BLaER1 (cell line): ENCODE data around the gene KIAA0040.
A peak's percentile ranks its signal among the peaks of the same experiment; 100 is the strongest.

Source experiments
- H3K27ac ChIP-seq: shearing (Covaris generic); formaldehyde crosslinking; 2 replicates; pipeline ENCODE4 v1.8.1; 2022
- H3K27me3 ChIP-seq: shearing (Covaris generic); formaldehyde crosslinking; 2 replicates; pipeline ENCODE4 v1.8.1; 2022
- H3K36me3 ChIP-seq: shearing (Covaris generic); formaldehyde crosslinking; 2 replicates; pipeline ENCODE4 v1.8.1; 2022
- H3K4me1 ChIP-seq: shearing (Covaris generic); formaldehyde crosslinking; 2 replicates; pipeline ENCODE4 v1.8.1; 2022
- H3K4me2 ChIP-seq: shearing (Covaris generic); formaldehyde crosslinking; 2 replicates; pipeline ENCODE4 v1.8.1; 2022
- H3K4me3 ChIP-seq: shearing (Covaris generic); formaldehyde crosslinking; 2 replicates; pipeline ENCODE4 v1.8.1; 2022
- H3K9ac ChIP-seq: shearing (Covaris generic); formaldehyde crosslinking; 2 replicates; pipeline ENCODE4 v1.8.1; 2022
- H3K9me3 ChIP-seq: shearing (Covaris generic); formaldehyde crosslinking; 2 replicates; pipeline ENCODE4 v1.8.1; 2022
- H4K20me1 ChIP-seq: shearing (Covaris generic); formaldehyde crosslinking; 2 replicates; pipeline ENCODE4 v1.8.1; 2022
- Cebpa-rat ChIP-seq: shearing (Covaris generic); IDR thresholded peaks from 2 replicates; pipeline ENCODE4 v1.8.1; 2022

Gene KIAA0040

DNA sequence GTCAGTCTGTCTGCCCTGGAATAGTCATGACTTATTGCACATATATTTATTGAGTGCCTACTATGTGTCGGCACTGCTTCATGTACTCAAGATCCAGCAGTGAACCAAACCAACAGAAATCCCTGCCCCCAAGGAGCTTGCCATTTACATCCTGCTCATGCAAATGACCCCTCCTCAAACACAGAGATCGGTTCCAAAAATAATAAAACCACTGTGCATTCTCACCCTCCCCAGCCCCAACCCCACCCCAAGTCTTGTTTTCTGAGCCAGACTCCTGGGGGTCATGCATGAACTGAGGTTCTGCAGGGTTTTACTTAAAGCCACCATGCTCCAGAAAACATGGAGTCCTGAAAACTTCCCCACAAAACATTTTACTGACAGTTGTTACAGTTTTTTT, 61.9 kb downstream of the KIAA0040 start:
- Histone ChIP-seq H3K4me2 (no peak overlapping the region), H3K4me3 (no peak overlapping the region), H4K20me1 (no peaks in the 10 kb centered on the region), H3K27me3 (no peaks in the 10 kb centered on the region), H3K9ac (no peak overlapping the region), H3K4me1 (peaks cover 15% of the 10 kb centered on the region), H3K27ac (no peak overlapping the region), H3K9me3 (no peaks in the 10 kb centered on the region), H3K36me3 (no peaks in the 10 kb centered on the region)
- no peak for TF ChIP-seq Cebpa-rat

DNA sequence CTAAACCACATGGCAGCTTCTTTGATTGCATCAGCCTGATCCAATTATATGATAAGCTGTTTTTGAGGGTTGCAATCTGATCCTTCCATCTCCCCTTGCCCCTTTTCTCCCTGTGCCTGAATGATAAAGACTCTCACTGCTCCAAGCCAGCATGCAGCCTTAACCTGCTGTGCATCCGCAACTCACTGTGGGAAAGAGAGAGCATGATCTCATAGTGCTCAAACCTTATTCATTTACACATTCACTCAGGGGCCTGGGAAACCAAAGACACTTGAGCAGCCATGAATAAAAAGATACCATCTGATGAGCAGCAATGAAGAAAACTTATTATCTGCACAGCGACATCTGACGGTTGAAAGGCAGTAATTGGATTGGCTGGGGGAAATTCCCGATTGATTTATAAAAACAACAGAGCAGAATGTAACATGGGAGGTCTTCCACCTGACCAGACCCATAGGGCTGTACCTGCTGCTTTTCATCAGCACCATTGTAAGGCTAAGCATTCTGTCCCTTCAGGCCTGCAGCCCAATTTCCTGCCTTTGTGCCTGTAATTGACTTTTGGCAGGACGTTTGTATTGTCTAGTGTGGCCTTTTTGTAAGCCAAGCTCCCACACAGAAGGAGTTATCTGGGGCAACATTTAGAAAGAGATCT, 62.5 kb downstream of the KIAA0040 start:
- Histone ChIP-seq H3K27me3 (no peaks in the 10 kb centered on the region), H3K4me1 (peaks cover 15% of the 10 kb centered on the region), H3K9ac (no peak overlapping the region), H3K9me3 (no peaks in the 10 kb centered on the region), H3K4me3 (no peak overlapping the region), H3K36me3 (no peaks in the 10 kb centered on the region), H3K27ac (peak overlapping the region; percentile 30; the same call in 1 of the 2 replicates), H3K4me2 (no peak overlapping the region), H4K20me1 (no peaks in the 10 kb centered on the region)
- TF ChIP-seq Cebpa-rat: no peak

DNA sequence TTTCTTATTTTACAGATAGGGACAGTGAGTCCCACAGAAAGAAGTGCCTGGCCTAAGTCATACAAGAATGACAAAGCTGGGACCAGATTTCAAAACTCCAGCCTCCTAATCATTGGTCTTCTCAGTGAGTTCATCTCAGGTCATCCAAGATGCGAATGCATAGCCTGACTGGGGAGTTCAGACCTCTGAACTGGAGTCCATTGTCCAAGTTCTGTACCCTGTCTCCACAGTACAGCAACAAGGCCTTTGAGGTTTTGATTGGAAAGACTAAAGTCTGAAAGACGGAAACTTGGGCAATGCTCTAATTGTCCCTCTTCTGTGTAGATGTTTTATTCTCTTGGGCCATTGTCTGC, 63.0 kb downstream of the KIAA0040 start:
- H3K9ac ChIP-seq: no peak overlapping the region
- H3K27me3 ChIP-seq: no peaks in the 10 kb centered on the region
- no peaks in the 10 kb centered on the region for H3K36me3 ChIP-seq
- H4K20me1 ChIP-seq: no peaks in the 10 kb centered on the region
- H3K4me1 ChIP-seq: peaks cover 15% of the 10 kb centered on the region
- no peak overlapping the region for H3K27ac ChIP-seq
- H3K9me3 ChIP-seq: no peaks in the 10 kb centered on the region
- no peak overlapping the region for H3K4me3 ChIP-seq
- TF ChIP-seq Cebpa-rat: no peak
- no peak overlapping the region for H3K4me2 ChIP-seq

DNA sequence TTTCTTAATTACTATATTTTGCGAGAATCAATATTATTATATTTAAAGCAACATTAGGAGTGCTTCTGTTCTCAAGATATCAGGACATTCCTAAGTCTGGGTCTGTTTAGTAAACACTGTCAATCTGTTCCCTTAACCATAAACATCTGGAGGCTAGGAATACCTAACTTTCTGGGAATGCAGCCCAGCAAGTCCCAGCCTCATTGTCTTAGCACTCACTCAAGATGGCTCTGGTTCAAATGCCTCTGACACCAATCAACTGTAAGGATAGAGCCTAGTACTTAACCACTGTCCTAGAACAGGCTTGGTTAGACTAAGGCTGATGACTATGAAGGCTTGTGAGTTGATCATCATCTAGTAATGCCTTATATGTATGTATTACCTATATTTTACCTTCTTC, 63.4 kb downstream of the KIAA0040 start:
- no peaks in the 10 kb centered on the region for H4K20me1 ChIP-seq
- H3K4me1 ChIP-seq: peaks cover 15% of the 10 kb centered on the region
- no peak overlapping the region for H3K4me3 ChIP-seq
- TF ChIP-seq Cebpa-rat: no peak
- no peaks in the 10 kb centered on the region for H3K27me3 ChIP-seq
- H3K36me3 ChIP-seq: no peaks in the 10 kb centered on the region
- no peak overlapping the region for H3K4me2 ChIP-seq
- H3K27ac ChIP-seq: no peak overlapping the region
- no peak overlapping the region for H3K9ac ChIP-seq
- H3K9me3 ChIP-seq: no peaks in the 10 kb centered on the region

DNA sequence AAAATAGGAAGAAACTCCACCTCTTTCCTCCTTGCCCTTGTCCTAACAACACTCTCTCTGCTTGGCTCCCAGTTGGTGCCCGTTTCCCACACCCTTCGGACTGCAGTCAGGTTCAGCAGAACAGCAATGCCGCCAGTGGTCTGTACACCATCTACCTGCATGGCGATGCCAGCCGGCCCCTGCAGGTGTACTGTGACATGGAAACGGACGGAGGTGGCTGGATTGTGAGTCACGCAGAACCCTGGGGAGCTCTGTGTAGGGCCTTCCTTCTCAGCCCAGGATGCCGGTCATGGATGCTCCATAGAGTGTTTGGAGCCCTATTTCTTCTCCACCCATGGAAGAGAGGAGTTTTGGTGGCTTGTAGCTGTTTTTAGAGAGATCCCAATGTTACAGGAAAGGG, 64.1 kb downstream of the KIAA0040 start:
- H3K4me3 ChIP-seq: no peak overlapping the region
- H3K4me1 ChIP-seq: peaks cover 15% of the 10 kb centered on the region
- no peak overlapping the region for H3K9ac ChIP-seq
- no peak for TF ChIP-seq Cebpa-rat
- H4K20me1 ChIP-seq: no peaks in the 10 kb centered on the region
- no peaks in the 10 kb centered on the region for H3K9me3 ChIP-seq
- H3K27ac ChIP-seq: no peak overlapping the region
- no peak overlapping the region for H3K4me2 ChIP-seq
- no peaks in the 10 kb centered on the region for H3K36me3 ChIP-seq
- no peaks in the 10 kb centered on the region for H3K27me3 ChIP-seq

DNA sequence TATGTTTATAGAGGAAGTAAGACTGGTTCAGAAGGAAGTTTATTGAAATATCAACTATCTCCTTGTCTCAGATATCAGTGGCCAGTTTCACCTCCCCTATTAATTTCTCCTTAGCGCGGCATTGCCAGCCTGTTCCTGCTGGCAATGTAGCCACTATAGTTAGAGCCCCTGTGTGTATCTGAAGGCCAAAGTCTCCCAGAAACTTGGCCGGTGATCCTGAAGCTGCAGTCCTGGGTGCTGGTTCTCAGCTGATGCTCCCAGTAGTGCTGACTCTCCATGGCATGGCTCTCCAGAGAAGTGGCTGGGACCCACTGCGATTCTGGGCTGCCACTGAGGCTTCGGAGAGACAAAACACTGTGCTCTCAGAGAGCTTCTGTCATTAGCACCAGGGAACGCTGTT, 65.0 kb downstream of the KIAA0040 start:
- Histone ChIP-seq H3K36me3 (no peaks in the 10 kb centered on the region), H3K27ac (no peak overlapping the region), H3K4me2 (no peak overlapping the region), H4K20me1 (no peaks in the 10 kb centered on the region), H3K4me3 (no peak overlapping the region), H3K9me3 (no peaks in the 10 kb centered on the region), H3K9ac (no peak overlapping the region), H3K27me3 (no peaks in the 10 kb centered on the region), H3K4me1 (peaks cover 13% of the 10 kb centered on the region)
- no peak for TF ChIP-seq Cebpa-rat

DNA sequence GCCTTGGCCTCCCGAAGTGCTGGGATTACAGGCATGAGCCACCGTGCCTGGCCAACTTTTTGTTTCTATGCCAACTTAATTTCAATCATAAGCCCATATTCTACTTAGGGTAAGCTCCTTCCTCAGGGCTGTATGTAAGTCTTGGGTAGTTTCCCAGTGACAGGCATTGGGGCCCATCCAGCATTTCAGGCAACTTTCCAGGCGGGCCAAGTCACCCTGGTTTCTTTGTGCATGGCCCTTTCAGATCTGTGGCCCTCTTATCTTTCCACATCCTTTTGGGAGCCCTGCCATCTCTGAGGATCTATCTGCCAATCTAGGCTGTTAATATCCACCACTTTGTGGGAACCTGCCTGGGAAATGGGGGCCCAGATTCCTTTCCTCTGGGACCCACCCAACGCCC, 66.2 kb downstream of the KIAA0040 start:
- no peaks in the 10 kb centered on the region for H4K20me1 ChIP-seq
- no peak for TF ChIP-seq Cebpa-rat
- H3K4me3 ChIP-seq: no peak overlapping the region
- H3K4me2 ChIP-seq: no peak overlapping the region
- 0 out of 2 replicates have a peak, but pooled peaks cover 9% of the 10 kb centered on the region for H3K4me1 ChIP-seq
- no peak overlapping the region for H3K9ac ChIP-seq
- no peaks in the 10 kb centered on the region for H3K9me3 ChIP-seq
- no peaks in the 10 kb centered on the region for H3K27me3 ChIP-seq
- no peaks in the 10 kb centered on the region for H3K36me3 ChIP-seq
- no peak overlapping the region for H3K27ac ChIP-seq

DNA sequence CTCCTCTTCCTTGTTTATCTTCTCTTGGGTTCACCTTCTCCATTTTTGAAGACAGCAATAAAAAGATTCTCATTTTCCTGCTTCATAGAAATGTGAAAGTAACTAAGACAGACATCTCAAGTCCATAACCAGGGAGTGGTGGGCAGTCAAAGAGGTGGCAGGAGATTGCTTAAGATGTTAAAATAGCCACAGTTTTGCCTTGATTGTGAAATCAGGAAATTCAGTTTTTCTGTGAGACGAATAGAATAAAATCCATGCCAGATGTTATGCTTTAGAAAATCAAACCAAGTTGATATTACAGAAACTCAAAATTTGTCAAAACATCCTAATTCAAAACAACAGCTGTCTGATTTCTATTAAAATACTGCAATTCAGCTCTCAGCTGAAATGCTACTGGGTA, 67.7 kb downstream of the KIAA0040 start:
- TF ChIP-seq Cebpa-rat: no peak
- no peaks in the 10 kb centered on the region for H4K20me1 ChIP-seq
- 0 out of 2 replicates have a peak, but pooled peaks cover 2% of the 10 kb centered on the region for H3K4me1 ChIP-seq
- H3K27ac ChIP-seq: no peak overlapping the region
- H3K9ac ChIP-seq: no peak overlapping the region
- no peaks in the 10 kb centered on the region for H3K36me3 ChIP-seq
- no peak overlapping the region for H3K4me2 ChIP-seq
- no peaks in the 10 kb centered on the region for H3K27me3 ChIP-seq
- no peak overlapping the region for H3K4me3 ChIP-seq
- H3K9me3 ChIP-seq: no peaks in the 10 kb centered on the region

DNA sequence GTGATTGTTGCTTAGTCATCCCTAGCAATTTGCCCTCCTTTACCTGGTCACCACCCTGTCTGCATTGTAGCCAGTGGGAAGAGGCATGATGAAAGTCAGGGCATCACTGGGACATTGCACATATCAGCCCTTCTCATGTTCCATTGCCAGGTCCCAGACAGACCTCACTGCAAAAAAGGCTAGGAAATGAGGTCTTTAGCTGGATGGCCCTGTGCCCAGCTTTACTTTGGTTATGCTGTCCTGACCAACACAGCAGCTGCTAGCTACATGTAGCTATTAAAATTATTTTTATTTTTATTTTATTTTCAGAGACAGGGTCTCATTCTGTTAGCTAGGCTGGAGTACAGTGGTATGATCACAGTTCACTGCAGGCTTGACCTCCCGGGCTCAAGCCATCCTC, 72.1 kb downstream of the KIAA0040 start:
- no peaks in the 10 kb centered on the region for H3K27me3 ChIP-seq
- no peaks in the 10 kb centered on the region for H3K36me3 ChIP-seq
- H3K4me2 ChIP-seq: no peak overlapping the region
- H4K20me1 ChIP-seq: no peaks in the 10 kb centered on the region
- TF ChIP-seq Cebpa-rat: no peak
- no peak overlapping the region for H3K9ac ChIP-seq
- no peaks in the 10 kb centered on the region for H3K9me3 ChIP-seq
- H3K4me1 ChIP-seq: no peaks in the 10 kb centered on the region
- no peak overlapping the region for H3K4me3 ChIP-seq
- no peak overlapping the region for H3K27ac ChIP-seq

DNA sequence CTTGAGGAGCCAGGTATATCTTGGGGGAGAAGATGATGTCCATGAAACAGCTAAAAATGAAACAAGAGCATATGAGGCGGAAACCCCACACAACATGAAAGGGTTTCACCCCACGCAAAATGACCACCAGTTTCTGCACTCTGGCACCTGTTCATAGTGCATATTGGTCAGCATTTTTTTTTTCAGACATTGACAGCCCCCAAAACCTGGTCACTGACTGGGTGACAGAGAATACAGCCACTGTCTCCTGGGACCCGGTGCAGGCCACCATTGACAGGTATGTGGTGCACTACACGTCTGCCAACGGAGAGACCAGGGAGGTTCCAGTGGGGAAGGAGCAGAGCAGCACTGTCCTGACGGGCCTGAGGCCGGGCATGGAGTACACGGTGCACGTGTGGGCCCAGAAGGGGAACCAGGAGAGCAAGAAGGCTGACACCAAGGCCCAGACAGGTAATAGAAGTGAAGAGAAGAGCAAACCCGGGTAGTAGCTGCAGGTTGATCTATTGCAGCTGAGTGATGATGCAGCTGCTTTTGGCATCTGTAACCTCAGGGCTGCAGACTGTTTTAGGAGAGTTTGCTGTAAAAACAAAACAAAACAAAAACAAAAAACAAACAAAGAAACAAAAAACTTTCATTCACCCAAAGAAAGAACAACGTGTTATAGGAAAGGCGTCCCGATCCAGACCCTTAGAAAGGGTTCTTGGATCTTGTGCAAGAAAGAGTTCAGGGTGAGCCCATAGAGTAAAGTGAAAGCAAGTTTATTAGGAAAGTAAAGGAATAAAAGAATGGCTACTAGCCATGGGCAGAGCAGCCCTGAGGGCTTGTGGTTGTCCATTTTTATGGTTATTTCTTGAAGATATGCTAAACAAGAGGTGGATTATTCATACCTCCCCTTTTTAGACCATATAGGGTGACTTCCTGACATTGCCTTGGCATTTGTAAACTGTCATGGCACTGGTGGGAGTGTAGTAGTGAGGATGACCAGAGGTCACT, 73.9 kb downstream of the KIAA0040 start:
- TF ChIP-seq Cebpa-rat: no peak
- Histone ChIP-seq H3K4me3 (no peak overlapping the region), H3K27ac (no peak overlapping the region), H3K4me1 (no peaks in the 10 kb centered on the region), H3K27me3 (no peaks in the 10 kb centered on the region), H3K9me3 (no peaks in the 10 kb centered on the region), H3K9ac (no peak overlapping the region), H4K20me1 (no peaks in the 10 kb centered on the region), H3K36me3 (no peaks in the 10 kb centered on the region), H3K4me2 (no peak overlapping the region)
